ENCODE results near the gene ITSN1. TPM values are rescaled to one million over a fixed set of nuclear protein-coding genes. Genes with fewer than 3 reads are reported as not detected.

ITSN1 gene
- total RNA-seq, 4 donors from 2014 or later, result 31.1 to 42.5 (median 35.9) TPM

DNA sequence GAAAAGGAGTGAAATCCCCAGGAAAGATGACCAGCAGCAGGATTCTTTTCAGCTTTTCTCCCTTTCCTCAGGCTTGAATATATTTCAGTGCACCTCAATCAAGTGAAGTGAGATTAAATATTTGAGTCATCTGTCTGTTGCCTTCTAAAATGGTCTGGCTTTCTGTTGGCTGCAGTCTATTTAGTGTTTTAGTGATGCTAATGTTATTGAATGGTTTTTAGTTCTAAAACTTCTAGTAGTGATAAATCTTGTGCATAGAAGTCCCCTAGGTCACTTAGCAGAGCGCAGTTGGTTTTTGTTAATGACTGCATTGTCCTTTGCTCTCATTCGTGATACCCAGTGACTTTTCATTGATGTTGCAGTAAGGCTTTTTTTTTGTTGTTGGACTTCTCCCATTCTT, 53.5 kb downstream of the ITSN1 start:
- H3K4me1 ChIP-seq, result peaks cover 14 to 26% (median 24%) of the 10 kb centered on the region in 4 donors
- TF ChIP-seq, protein P1, sequence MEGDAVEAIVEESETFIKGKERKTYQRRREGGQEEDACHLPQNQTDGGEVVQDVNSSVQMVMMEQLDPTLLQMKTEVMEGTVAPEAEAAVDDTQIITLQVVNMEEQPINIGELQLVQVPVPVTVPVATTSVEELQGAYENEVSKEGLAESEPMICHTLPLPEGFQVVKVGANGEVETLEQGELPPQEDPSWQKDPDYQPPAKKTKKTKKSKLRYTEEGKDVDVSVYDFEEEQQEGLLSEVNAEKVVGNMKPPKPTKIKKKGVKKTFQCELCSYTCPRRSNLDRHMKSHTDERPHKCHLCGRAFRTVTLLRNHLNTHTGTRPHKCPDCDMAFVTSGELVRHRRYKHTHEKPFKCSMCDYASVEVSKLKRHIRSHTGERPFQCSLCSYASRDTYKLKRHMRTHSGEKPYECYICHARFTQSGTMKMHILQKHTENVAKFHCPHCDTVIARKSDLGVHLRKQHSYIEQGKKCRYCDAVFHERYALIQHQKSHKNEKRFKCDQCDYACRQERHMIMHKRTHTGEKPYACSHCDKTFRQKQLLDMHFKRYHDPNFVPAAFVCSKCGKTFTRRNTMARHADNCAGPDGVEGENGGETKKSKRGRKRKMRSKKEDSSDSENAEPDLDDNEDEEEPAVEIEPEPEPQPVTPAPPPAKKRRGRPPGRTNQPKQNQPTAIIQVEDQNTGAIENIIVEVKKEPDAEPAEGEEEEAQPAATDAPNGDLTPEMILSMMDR (IDR thresholded peaks at IDR 0.05), result no peak
- no peak for TF ChIP-seq EP300 (IDR thresholded peaks at IDR 0.05)
- no peak for TF ChIP-seq POLR2AphosphoS5 (IDR thresholded peaks at IDR 0.05)
- no peak for TF ChIP-seq POLR2A (IDR thresholded peaks at IDR 0.05; ENCODE audit: low read depth)
- H3K27me3 ChIP-seq, result no peaks in the 10 kb centered on the region
- no peak for DNase-seq (ENCODE audit: extremely low spot score)
- intact Hi-C loops (cut with DNase I), result no loop called here
- H3K27ac ChIP-seq (replicated peaks in 1 of 4), result no peak overlapping the region
- WGBS, result 71% methylated on average over 2 of the region's 2 CpGs
- no peaks in the 10 kb centered on the region for H3K9me3 ChIP-seq
- H3K36me3 ChIP-seq, result no peaks in the 10 kb centered on the region
- no peak overlapping the region for H3K4me3 ChIP-seq

GRCh38 chr21:33696465-33696864, 54.2 kb downstream of the ITSN1 start:
- Histone ChIP-seq H3K27ac (replicated peaks in 1 of 4) (no peak overlapping the region), H3K27me3 (no peaks in the 10 kb centered on the region), H3K36me3 (no peaks in the 10 kb centered on the region), H3K4me3 (no peak overlapping the region), H3K4me1 (peaks cover 14 to 26% (median 23%) of the 10 kb centered on the region in 4 donors), H3K9me3 (no peaks in the 10 kb centered on the region)
- intact Hi-C loops (cut with DNase I), result no loop called here
- DNase-seq (ENCODE audit: extremely low spot score), result no peak
- WGBS, result 69% methylated on average over 5 of the region's 5 CpGs
- no peak for TF ChIP-seq POLR2A (IDR thresholded peaks at IDR 0.05; ENCODE audit: low read depth)
- no peak for TF ChIP-seq EP300 (IDR thresholded peaks at IDR 0.05)
- TF ChIP-seq, protein P1 (IDR thresholded peaks at IDR 0.05), result no peak
- TF ChIP-seq POLR2AphosphoS5 (IDR thresholded peaks at IDR 0.05), result no peak

DNA sequence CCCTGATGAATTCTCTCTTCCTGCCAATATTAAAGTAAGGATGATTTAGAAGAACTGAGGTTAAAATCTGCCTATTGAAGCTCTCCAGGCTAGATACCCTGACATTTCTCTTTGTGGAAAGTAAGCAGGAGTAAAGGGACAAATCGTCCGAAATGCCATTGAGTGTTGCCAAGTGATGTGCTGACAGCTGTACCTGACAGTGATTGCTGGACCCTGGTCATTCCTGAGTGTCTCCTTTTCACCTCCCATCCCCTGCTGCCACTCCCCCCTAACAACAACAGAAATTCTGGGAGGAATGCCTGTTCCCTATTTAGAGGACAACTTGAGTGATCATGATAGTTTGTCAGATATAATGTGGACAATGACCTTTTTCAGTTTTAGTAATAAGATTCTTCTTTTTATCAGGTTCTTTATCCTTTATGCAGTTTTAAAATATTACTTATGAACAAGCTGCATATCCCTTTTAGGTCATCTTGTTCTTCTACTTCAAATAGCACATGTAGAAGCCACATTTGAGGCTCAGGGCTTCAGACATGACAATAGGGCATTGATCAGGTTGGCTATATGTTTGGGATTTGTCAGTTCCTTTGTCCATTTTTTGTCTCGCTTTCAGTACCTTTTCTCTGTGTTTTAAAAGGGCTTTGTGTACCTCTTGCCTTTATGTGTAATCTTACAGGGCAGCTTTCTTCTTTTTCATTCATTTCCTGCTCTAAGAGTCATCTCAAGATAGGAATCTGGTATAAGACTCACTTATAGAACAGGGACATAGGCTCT, 56.0 kb downstream of the ITSN1 start:
- no peak for TF ChIP-seq POLR2AphosphoS5 (IDR thresholded peaks at IDR 0.05)
- TF ChIP-seq POLR2A (IDR thresholded peaks at IDR 0.05; ENCODE audit: low read depth), result no peak
- TF ChIP-seq, protein P1 (IDR thresholded peaks at IDR 0.05), result no peak
- no peak for TF ChIP-seq EP300 (IDR thresholded peaks at IDR 0.05)
- DNase-seq (ENCODE audit: extremely low spot score), result no peak
- peaks cover 14 to 26% (median 20%) of the 10 kb centered on the region in 4 donors for H3K4me1 ChIP-seq
- no peaks in the 10 kb centered on the region for H3K36me3 ChIP-seq
- no peak overlapping the region for H3K4me3 ChIP-seq
- no peak overlapping the region for H3K27ac ChIP-seq (replicated peaks in 1 of 4)
- no peaks in the 10 kb centered on the region for H3K27me3 ChIP-seq
- 82% methylated on average over 3 of the region's 3 CpGs for WGBS
- H3K9me3 ChIP-seq, result no peaks in the 10 kb centered on the region
- intact Hi-C loops (cut with DNase I), result no loop called here

- TF ChIP-seq POLR2AphosphoS5 (IDR thresholded peaks at IDR 0.05) (no peak), EP300 (IDR thresholded peaks at IDR 0.05) (no peak)
- TF ChIP-seq, protein P1 (IDR thresholded peaks at IDR 0.05), result no peak
- no peaks in the 10 kb centered on the region for H3K9me3 ChIP-seq
- intact Hi-C loops (cut with DNase I), result no loop called here
- H3K27ac ChIP-seq (replicated peaks in 1 of 4), result no peak overlapping the region
- peaks cover 21 to 34% (median 22%) of the 10 kb centered on the region in 4 donors for H3K4me1 ChIP-seq
- no peak for DNase-seq (ENCODE audit: extremely low spot score)
- no peaks in the 10 kb centered on the region for H3K27me3 ChIP-seq
- H3K4me3 ChIP-seq, result no peak overlapping the region
- no peaks in the 10 kb centered on the region for H3K36me3 ChIP-seq
- 95% methylated on average over 2 of the region's 2 CpGs for WGBS
Measured at GRCh38 chr21:33699277-33699676, 57.0 kb downstream of the ITSN1 start.

All from esophagus muscularis mucosa (tissue), 4 donors.